ENCODE data around the gene TBC1D3I.

The TBC1D3I gene

GRCh38 chr17:36205637-36206485, 58.5 kb downstream of the TBC1D3I start:
- no peak for TF ChIP-seq CTCF (IDR thresholded peaks at IDR 0.05; ENCODE audit: borderline replicate concordance, control extremely low read depth, extremely low read depth, insufficient read depth, missing control alignments)
- in situ Hi-C loops (cut with MboI; ENCODE audit: low sequenced_read_pairs, unreplicated experiment), result no loop called here
- DNase-seq (ENCODE audit: low spot score), result no peak

- no peak for TF ChIP-seq CTCF (IDR thresholded peaks at IDR 0.05; ENCODE audit: borderline replicate concordance, control extremely low read depth, extremely low read depth, insufficient read depth, missing control alignments)
- DNase-seq (ENCODE audit: low spot score), result no peak
- in situ Hi-C loops (cut with MboI; ENCODE audit: low sequenced_read_pairs, unreplicated experiment), result no loop called here
These were observed 59.5 kb downstream of the TBC1D3I start for GRCh38 chr17:36204724-36205500.

All from GM13976 (cell line).